ENCODE results near the gene AHNAK2.

AHNAK2 gene

DNA sequence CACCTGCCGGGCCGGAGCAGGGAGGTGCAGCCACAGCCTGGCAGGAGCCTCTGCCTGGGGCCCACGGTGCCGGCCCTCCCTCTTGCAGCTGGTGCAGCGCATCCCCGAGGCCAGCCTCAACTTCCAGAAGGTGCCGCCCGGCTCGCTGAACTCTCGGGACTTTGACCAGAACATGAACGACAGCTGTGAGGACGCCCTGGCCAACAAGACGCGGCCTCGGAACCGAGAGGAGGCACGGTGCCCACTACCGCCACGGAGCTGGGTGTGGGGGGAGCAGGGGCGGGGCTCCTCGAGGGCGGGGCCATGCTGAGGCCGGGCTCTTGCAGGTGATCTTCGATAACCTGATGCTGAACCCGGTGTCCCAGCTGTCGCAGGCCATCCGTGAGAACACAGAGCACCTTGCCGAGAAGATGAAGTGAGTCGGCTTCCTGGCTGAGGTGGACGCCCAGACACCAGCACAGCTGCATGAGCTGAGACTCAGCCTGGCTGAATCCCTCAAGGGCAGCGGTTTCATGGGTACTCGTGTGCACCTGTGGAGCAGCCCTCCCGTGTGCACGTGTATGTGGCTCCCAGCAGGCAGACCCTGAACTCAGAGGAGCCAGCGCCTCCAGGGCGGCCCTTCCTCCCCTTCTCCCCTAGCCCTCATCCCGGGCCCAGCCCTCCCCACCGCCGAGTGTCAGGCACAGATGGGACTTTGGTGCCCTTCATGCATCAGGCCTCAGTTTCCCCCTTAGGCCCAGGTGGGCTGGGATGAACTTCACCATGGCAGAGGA, 84.6 kb downstream of the AHNAK2 start:
- Histone ChIP-seq H3K4me3 (ENCODE audit: low read length) (no peak overlapping the region), H3K79me2 (ENCODE audit: control insufficient read depth, low read length) (no peaks in the 10 kb centered on the region), H3K9me3 (ENCODE audit: control insufficient read depth, insufficient read depth, low read length) (no peaks in the 10 kb centered on the region), H3K27me3 (ENCODE audit: control insufficient read depth, low read length) (no peaks in the 10 kb centered on the region; the same call in 1 of the 2 replicates), H3K4me2 (ENCODE audit: low read length) (no peak overlapping the region), H3K36me3 (ENCODE audit: control insufficient read depth, low read length) (no peaks in the 10 kb centered on the region), H3K9me2 (replicated peaks; ENCODE audit: control insufficient read depth, low read length) (no peaks in the 10 kb centered on the region), H3K27ac (ENCODE audit: low read depth, low read length) (no peak overlapping the region), H4K20me1 (ENCODE audit: control insufficient read depth, insufficient read depth, low read depth, low read length) (no peaks in the 10 kb centered on the region), H3K4me1 (ENCODE audit: control insufficient read depth, low read length) (no peaks in the 10 kb centered on the region; the same call in 1 of the 2 replicates), H3F3A (ENCODE audit: control insufficient read depth, insufficient read depth) (no peaks in the 10 kb centered on the region)
- TF ChIP-seq, protein P1, sequence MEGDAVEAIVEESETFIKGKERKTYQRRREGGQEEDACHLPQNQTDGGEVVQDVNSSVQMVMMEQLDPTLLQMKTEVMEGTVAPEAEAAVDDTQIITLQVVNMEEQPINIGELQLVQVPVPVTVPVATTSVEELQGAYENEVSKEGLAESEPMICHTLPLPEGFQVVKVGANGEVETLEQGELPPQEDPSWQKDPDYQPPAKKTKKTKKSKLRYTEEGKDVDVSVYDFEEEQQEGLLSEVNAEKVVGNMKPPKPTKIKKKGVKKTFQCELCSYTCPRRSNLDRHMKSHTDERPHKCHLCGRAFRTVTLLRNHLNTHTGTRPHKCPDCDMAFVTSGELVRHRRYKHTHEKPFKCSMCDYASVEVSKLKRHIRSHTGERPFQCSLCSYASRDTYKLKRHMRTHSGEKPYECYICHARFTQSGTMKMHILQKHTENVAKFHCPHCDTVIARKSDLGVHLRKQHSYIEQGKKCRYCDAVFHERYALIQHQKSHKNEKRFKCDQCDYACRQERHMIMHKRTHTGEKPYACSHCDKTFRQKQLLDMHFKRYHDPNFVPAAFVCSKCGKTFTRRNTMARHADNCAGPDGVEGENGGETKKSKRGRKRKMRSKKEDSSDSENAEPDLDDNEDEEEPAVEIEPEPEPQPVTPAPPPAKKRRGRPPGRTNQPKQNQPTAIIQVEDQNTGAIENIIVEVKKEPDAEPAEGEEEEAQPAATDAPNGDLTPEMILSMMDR (IDR thresholded peaks at IDR 0.05; ENCODE audit: low read depth, low read length, poor library complexity, severe bottlenecking): no peak
- TF ChIP-seq EZH2phosphoT487 (IDR thresholded peaks at IDR 0.05; ENCODE audit: borderline replicate concordance, low read length): no peak

DNA sequence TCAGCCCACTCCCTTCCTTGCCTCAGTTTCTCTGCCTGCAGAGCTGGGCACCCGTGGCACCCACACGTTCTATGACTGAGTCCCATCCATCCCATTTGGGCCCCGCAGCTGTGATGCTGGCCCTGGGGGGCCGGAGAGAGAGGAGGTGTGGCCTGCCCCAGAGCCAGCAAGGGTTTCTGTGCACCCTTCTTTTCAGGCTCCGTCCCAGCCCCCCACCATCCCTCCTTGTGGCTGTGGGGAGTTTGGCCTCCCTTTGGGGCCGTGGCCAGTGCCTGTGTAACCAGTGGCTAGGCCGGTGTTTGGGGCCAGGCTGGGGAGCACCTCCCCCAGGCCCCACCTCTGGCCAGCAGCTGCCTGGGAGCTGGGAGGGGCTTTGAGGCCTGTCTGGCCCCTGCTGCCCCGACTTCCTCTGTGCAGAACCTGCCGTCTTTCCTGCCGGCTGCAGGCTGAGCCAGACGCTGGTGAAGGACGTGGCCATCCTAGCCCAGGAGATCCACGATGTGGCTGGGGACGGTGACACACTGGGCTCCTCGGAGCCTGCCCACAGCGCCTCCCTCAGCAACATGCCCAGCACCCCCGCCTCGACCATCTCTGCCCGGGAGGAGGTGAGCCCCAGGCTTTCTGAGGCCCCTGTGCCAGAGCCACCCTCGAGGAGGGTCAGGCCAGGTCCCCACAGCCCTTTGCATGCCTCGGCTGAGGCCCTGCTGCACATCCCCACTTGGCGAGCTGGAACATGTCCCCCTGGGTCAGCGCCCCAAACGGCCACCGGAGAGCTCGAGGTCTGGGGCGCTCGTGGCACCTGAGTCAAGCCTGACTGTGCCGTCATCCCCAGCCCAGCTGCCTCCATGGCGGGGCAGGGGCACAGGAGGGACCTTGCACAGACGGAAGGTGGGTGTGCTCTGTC, 85.4 kb downstream of the AHNAK2 start:
- Histone ChIP-seq H3K79me2 (ENCODE audit: control insufficient read depth, low read length) (no peaks in the 10 kb centered on the region), H3F3A (ENCODE audit: control insufficient read depth, insufficient read depth) (no peaks in the 10 kb centered on the region), H3K36me3 (ENCODE audit: control insufficient read depth, low read length) (no peaks in the 10 kb centered on the region), H3K9me3 (ENCODE audit: control insufficient read depth, insufficient read depth, low read length) (no peaks in the 10 kb centered on the region), H3K4me1 (ENCODE audit: control insufficient read depth, low read length) (no peaks in the 10 kb centered on the region; the same call in 1 of the 2 replicates), H3K4me2 (ENCODE audit: low read length) (no peak overlapping the region), H3K27ac (ENCODE audit: low read depth, low read length) (no peak overlapping the region), H3K27me3 (ENCODE audit: control insufficient read depth, low read length) (no peaks in the 10 kb centered on the region; the same call in 1 of the 2 replicates), H3K9me2 (replicated peaks; ENCODE audit: control insufficient read depth, low read length) (no peaks in the 10 kb centered on the region), H4K20me1 (ENCODE audit: control insufficient read depth, insufficient read depth, low read depth, low read length) (no peaks in the 10 kb centered on the region), H3K4me3 (ENCODE audit: low read length) (no peak overlapping the region)
- TF ChIP-seq EZH2phosphoT487 (IDR thresholded peaks at IDR 0.05; ENCODE audit: borderline replicate concordance, low read length): no peak
- TF ChIP-seq, protein P1 (IDR thresholded peaks at IDR 0.05; ENCODE audit: low read depth, low read length, poor library complexity, severe bottlenecking): no peak

DNA sequence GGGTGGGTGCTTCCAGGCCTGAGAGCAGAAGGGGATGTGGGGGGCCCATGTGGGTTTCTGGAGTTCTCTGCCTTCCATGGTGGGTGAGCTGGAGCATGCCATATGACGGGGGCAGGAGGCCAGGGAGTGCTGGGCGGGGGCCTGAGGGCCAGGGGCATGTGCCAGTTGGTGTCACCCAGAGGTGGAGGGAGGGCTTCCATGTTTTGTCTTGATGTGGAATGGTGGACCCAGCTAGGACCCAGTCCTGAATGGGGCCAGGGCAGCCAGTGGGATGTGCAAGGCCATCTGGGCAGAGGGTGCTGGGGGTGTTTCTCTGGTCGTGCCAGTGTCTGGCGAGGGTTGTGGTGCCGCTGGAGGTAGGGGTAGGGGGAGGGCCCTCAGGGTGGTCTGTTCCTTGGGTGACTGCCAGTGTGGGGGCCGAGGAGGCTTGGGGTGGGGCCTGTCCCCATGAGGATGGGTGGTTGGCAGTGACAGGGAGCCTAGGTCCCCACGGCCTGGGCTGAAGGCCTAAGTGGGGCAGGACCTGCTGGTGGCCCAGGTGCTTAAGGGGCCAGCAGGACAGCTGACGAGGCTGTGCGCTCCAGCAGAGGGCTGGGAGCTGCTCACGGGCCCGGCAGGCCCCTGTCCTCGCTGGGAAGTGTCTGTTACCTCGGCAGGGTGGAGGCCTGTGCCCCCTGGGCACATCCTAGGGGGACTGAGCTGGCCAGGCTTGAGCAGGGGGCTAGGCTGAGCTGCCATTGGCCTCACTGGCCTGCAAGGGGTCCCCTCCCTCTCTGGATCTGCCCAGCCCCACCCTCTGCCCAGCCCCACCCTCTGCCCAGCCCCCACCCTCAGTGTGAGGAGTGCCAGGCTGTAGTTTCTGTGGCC, 86.3 kb downstream of the AHNAK2 start:
- Histone ChIP-seq H4K20me1 (ENCODE audit: control insufficient read depth, insufficient read depth, low read depth, low read length) (no peaks in the 10 kb centered on the region), H3K4me1 (ENCODE audit: control insufficient read depth, low read length) (no peaks in the 10 kb centered on the region; the same call in 1 of the 2 replicates), H3K36me3 (ENCODE audit: control insufficient read depth, low read length) (no peaks in the 10 kb centered on the region), H3F3A (ENCODE audit: control insufficient read depth, insufficient read depth) (no peaks in the 10 kb centered on the region), H3K79me2 (ENCODE audit: control insufficient read depth, low read length) (no peaks in the 10 kb centered on the region), H3K9me2 (replicated peaks; ENCODE audit: control insufficient read depth, low read length) (no peaks in the 10 kb centered on the region), H3K27ac (ENCODE audit: low read depth, low read length) (no peak overlapping the region), H3K27me3 (ENCODE audit: control insufficient read depth, low read length) (no peaks in the 10 kb centered on the region; the same call in 1 of the 2 replicates), H3K4me2 (ENCODE audit: low read length) (no peak overlapping the region), H3K9me3 (ENCODE audit: control insufficient read depth, insufficient read depth, low read length) (no peaks in the 10 kb centered on the region), H3K4me3 (ENCODE audit: low read length) (no peak overlapping the region)
- no peak for TF ChIP-seq EZH2phosphoT487 (IDR thresholded peaks at IDR 0.05; ENCODE audit: borderline replicate concordance, low read length)
- TF ChIP-seq, protein P1 (IDR thresholded peaks at IDR 0.05; ENCODE audit: low read depth, low read length, poor library complexity, severe bottlenecking): no peak

All from DOHH2 (cell line).